Activated naive CD8-positive, alpha-beta T cell (primary cell): ENCODE data around the gene DERL2.
"Not testable (repeated sequence)": the region's sequence is repeated elsewhere in the genome, so short reads cannot be mapped to it uniquely, and the experiment has no call there.

ENCODE experiments used
- H3K27ac Mint-ChIP-seq: one replicate; pipeline ENCODE4 v1.8.0; 2021; ENCODE audit warnings: mixed read lengths
- H3K27me3 Mint-ChIP-seq: one replicate; pipeline ENCODE4 v1.8.0; 2021; ENCODE audit warnings: mixed read lengths
- H3K36me3 Mint-ChIP-seq: one replicate; pipeline ENCODE4 v1.8.0; 2021; ENCODE audit warnings: mixed read lengths
- H3K4me1 Mint-ChIP-seq: one replicate; pipeline ENCODE4 v1.8.0; 2021; ENCODE audit warnings: low read depth, mixed read lengths
- H3K4me3 Mint-ChIP-seq: one replicate; pipeline ENCODE4 v1.8.0; 2021; ENCODE audit warnings: mild to moderate bottlenecking, mixed read lengths
- H3K9me3 Mint-ChIP-seq: one replicate; pipeline ENCODE4 v1.8.0; 2021; ENCODE audit warnings: low read depth, mixed read lengths

The DERL2 gene

GRCh38 chr17:5480962-5481361 lies 5.0 kb downstream of the DERL2 start:
- Mint-ChIP-seq H3K4me3 (no peak overlapping the region), H3K36me3 (peaks cover 8% of the 10 kb centered on the region), H3K27me3 (no peaks in the 10 kb centered on the region), H3K9me3 (no peaks in the 10 kb centered on the region), H3K4me1 (peaks cover 59% of the 10 kb centered on the region), H3K27ac (no peak overlapping the region)

- Mint-ChIP-seq H3K9me3 (no peaks in the 10 kb centered on the region), H3K27me3 (no peaks in the 10 kb centered on the region), H3K36me3 (peaks cover 6% of the 10 kb centered on the region), H3K27ac (no peak overlapping the region), H3K4me1 (peaks cover 43% of the 10 kb centered on the region), H3K4me3 (no peak overlapping the region)
These were observed 7.0 kb downstream of the DERL2 start for GRCh38 chr17:5478992-5479391.

- H3K27ac Mint-ChIP-seq, result peak overlapping the region; percentile 46
- H3K9me3 Mint-ChIP-seq, result no peaks in the 10 kb centered on the region
- H3K27me3 Mint-ChIP-seq, result no peaks in the 10 kb centered on the region
- peaks cover 7% of the 10 kb centered on the region for H3K36me3 Mint-ChIP-seq
- H3K4me1 Mint-ChIP-seq, result peaks cover 20% of the 10 kb centered on the region
- H3K4me3 Mint-ChIP-seq, result no peak overlapping the region
These were observed 12.1 kb downstream of the DERL2 start for GRCh38 chr17:5473906-5474305.

GRCh38 chr17:5472511-5472910 lies 13.5 kb downstream of the DERL2 start:
- Mint-ChIP-seq H3K4me3 (no peak overlapping the region), H3K4me1 (peaks cover 20% of the 10 kb centered on the region), H3K27me3 (no peaks in the 10 kb centered on the region), H3K9me3 (no peaks in the 10 kb centered on the region), H3K27ac (no peak overlapping the region), H3K36me3 (peaks cover 13% of the 10 kb centered on the region)

DNA sequence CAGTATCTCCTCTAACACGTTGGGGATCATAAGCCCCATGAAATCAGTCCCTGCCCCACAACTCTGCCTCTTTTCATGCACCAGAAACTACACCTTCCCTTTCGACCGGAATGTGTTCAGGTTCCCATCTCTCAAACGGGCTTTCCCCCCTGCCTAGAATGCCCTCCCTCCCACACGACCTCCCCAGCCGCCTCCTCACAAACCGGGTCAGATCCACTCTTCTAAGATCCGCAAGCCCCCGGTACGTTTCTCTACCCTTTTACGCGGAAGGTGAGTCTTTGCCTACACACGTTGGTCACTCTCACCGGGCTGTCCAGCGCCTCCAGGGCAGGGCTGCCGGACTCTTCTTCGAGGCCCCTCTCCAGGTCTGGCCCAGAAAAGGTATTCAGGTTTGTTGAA lies 17.9 kb downstream of the DERL2 start:
- Mint-ChIP-seq H3K27me3 (no peaks in the 10 kb centered on the region), H3K27ac (peak overlapping the region; percentile 88), H3K4me1 (peaks cover 44% of the 10 kb centered on the region), H3K36me3 (peaks cover 7% of the 10 kb centered on the region), H3K9me3 (no peaks in the 10 kb centered on the region), H3K4me3 (peak overlapping the region; percentile 98)

DNA sequence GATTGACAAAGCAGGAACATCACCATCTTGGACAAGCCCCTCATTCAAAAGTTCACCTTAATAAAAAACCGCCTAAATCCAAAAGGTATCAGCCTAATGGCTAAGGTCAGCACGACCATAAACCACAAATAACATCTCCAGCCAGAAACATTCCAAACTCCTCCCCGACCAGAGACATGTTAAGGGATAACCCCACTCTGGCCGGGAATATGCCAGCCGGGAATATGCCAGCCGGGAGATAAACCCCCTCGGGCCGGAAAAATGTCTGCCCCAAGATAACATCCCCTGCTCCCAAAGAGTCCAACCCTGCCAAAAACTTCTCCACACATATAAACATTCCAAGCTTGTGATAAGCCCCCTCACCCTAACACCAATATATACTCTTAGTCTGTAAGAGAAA lies 18.6 kb downstream of the DERL2 start:
- Mint-ChIP-seq H3K36me3 (peaks cover 7% of the 10 kb centered on the region), H3K4me1 (peaks cover 45% of the 10 kb centered on the region), H3K4me3 (peak overlapping the region; percentile 98), H3K9me3 (no peaks in the 10 kb centered on the region), H3K27ac (peak overlapping the region; percentile 88), H3K27me3 (no peaks in the 10 kb centered on the region)

DNA sequence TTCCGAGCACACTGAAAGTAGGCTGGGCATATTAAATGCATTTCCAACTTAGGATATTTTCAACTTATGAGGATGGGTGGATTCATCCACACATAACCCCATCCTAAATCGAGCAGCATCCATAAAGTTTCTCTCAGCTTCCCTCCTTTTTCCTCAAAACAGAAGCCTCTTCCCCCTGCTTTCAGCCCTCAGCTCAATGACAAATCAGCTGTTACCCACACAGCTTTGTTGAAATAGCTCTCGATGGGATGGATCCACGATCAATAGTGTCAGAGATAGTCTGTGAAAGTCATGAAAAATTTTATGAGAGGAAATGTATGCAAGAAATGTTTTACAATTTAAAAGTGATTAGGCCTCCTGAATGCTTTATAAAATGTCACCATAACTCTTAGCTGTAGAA lies 19.7 kb downstream of the DERL2 start:
- Mint-ChIP-seq H3K27me3 (no peaks in the 10 kb centered on the region), H3K9me3 (no peaks in the 10 kb centered on the region), H3K4me3 (peak overlapping the region; percentile 98), H3K4me1 (peaks cover 45% of the 10 kb centered on the region), H3K36me3 (peaks cover 9% of the 10 kb centered on the region), H3K27ac (no peak overlapping the region)

DNA sequence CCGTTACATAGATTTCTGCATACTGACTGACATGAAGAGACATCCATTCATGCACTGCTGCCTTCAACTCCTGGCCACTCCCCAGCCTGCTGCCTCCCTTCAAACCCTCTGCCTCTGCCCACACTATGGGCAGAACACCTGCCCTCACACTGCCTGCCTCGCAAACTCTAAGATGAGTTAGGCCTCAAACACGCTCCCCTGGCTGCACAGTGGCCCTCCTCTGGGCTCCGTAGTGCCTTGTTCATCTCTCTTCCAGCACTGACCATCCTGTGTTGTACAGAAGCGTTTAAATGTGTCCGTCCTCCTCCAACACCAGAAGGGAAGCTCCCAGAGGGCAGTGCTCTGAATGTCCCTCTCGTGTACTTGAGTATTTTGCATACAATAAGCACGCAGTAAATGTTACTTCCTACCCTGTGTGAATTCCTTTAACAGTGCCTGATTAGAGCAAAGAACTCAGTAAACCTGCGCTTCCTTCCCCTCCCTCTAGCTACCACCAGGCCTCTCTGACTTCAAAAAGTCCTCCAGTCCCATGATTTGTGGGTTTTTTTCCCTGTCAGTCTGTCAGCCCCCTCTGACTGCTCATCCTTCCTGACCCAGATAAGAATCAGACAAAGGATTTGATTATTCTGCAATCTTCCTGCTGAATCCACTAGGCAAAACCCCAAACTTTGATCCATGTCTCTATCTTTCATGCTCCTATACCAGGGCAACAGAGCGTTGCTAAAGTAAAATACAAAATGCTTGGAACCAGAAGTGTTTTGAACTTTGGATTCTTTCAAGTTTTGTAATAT lies 21.1 kb downstream of the DERL2 start:
- Mint-ChIP-seq H3K4me3 (no peak overlapping the region), H3K36me3 (peaks cover 9% of the 10 kb centered on the region), H3K9me3 (no peaks in the 10 kb centered on the region), H3K27ac (no peak overlapping the region), H3K27me3 (no peaks in the 10 kb centered on the region), H3K4me1 (peaks cover 43% of the 10 kb centered on the region)

GRCh38 chr17:5446786-5447185 lies 39.2 kb downstream of the DERL2 start:
- Mint-ChIP-seq H3K9me3 (no peaks in the 10 kb centered on the region), H3K4me3 (no peak overlapping the region), H3K36me3 (peaks cover 9% of the 10 kb centered on the region), H3K27ac (no peak overlapping the region), H3K4me1 (no peaks in the 10 kb centered on the region), H3K27me3 (no peaks in the 10 kb centered on the region)

GRCh38 chr17:5444209-5444608 lies 41.8 kb downstream of the DERL2 start:
- Mint-ChIP-seq H3K36me3 (peaks cover 5% of the 10 kb centered on the region), H3K4me3 (no peak overlapping the region), H3K4me1 (peaks cover 11% of the 10 kb centered on the region), H3K9me3 (no peaks in the 10 kb centered on the region), H3K27ac (no peak overlapping the region), H3K27me3 (no peaks in the 10 kb centered on the region)

DNA sequence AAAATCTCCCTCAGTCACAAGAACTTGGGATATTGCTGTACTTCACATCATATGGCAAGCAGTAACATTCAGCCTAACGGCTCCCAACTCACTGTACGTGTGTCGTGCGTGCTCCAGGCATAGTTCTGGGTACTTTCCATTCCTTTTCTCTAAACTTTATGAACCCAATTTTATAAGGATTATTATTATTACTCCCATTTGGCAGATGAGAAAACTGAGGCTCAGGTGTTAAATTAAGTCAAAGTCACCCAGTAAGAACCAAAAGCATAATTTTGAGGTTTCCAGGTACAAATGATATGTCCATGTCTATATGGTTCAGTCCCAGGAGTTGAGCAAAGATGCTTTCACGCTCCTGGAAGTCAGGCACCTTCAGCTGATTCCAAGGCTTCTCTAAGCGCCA lies 42.2 kb downstream of the DERL2 start:
- no peak overlapping the region for H3K27ac Mint-ChIP-seq

DNA sequence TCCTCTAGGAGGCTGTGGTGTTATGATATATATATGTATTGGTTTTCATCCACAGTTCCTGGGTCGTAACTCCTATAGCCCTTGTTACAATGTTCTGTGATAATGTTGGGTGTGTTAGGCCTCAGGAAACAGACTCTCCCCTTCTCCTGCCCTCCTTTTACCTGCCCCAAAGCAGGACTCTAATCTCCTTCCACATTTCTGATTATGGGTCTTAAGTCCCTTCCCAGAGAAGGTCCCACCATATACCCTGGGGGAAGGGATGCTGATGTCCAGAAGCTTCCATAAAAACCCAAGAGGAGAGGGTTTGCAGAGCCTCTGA lies 46.6 kb downstream of the DERL2 start:
- Mint-ChIP-seq H3K27ac (peak overlapping the region; percentile 87), H3K4me3 (peak overlapping the region; percentile 95), H3K9me3 (no peaks in the 10 kb centered on the region), H3K4me1 (peaks cover 42% of the 10 kb centered on the region), H3K36me3 (peaks cover 12% of the 10 kb centered on the region), H3K27me3 (no peaks in the 10 kb centered on the region)

More for the DNA sequence above, 42.2 kb downstream of the DERL2 start:
- H3K4me3 Mint-ChIP-seq, result no peak overlapping the region
- H3K27me3 Mint-ChIP-seq, result no peaks in the 10 kb centered on the region
- peaks cover 5% of the 10 kb centered on the region for H3K36me3 Mint-ChIP-seq
- H3K4me1 Mint-ChIP-seq, result peaks cover 12% of the 10 kb centered on the region
- no peaks in the 10 kb centered on the region for H3K9me3 Mint-ChIP-seq

GRCh38 chr17:5438716-5439445 lies 47.1 kb downstream of the DERL2 start, which contains the start of gene C1QBP:
Gene C1QBP, minus strand, starts transcription at chr17:5439155. Its CDS starts 82 bp downstream, at chr17:5439073.
- peak within 1 kb of the TSS; percentile 95 for H3K4me3 Mint-ChIP-seq

DNA sequence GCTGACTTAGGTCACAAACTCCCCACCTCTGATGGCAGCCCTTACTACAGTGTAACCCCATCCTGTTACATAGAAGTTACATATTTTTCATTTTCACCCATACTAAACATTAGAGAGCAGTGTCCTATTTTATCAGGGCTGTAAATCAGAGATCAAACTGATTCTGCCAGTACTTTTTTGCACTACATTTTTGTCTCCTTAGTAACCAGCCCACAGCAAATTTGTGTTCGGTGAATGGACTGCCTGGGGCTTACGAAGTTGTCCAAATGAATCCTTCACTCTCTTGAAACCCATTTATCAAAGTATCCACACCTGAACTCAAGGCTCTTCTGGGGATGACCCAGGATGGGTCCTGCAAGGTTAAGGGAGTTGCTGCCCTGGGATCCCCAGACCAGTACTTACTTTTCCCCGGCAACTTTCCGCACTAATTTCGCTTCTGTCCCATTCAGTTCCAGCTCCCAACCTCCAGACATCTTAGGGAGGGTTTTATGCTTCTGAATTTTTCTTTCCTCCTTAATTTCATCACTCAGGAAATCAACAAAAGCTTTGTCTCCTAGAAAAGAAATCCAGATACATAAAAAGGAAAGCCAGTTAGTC lies 48.2 kb downstream of the DERL2 start:
- peaks cover 46% of the 10 kb centered on the region for H3K4me1 Mint-ChIP-seq
- H3K36me3 Mint-ChIP-seq, result peaks cover 16% of the 10 kb centered on the region
- H3K9me3 Mint-ChIP-seq, result no peaks in the 10 kb centered on the region

More at GRCh38 chr17:5438716-5439445, 47.1 kb downstream of the DERL2 start, which contains the start of gene C1QBP:
- Mint-ChIP-seq H3K27me3 (no peaks in the 10 kb centered on the region), H3K4me1 (peaks cover 43% of the 10 kb centered on the region), H3K36me3 (peaks cover 12% of the 10 kb centered on the region), H3K27ac (peak within 1 kb of the TSS; percentile 93), H3K9me3 (no peaks in the 10 kb centered on the region)

DNA sequence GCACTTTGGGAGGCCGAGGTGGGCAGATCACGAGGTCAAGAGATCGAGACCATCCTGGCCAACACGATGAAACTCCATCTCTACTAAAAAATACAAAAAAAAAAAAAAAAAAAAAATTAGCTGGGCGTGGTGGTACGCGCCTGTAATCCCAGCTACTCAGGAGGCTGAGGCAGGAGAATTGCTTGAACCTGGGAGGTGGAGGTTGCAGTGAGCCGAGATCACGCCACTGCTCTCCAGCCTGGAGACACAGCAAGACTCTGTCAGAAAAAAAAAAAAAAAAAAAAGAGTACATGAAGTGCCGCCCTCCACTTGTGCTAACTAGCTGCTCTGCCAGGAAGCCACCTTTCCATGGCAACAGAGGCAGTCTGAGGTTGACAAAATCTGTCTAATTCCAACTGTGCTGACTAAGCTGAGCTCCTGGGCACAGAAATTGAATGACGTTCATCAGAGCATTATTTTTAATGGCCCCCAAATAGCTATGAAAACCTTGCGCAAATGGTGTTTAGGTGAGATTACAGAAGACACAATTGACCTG lies 50.1 kb downstream of the DERL2 start:
- Mint-ChIP-seq H3K27ac (peak overlapping the region; percentile 93), H3K4me3 (peak overlapping the region; percentile 95), H3K36me3 (peaks cover 16% of the 10 kb centered on the region), H3K4me1 (peaks cover 46% of the 10 kb centered on the region)
- H3K27me3 Mint-ChIP-seq, H3K9me3 Mint-ChIP-seq: not testable (repeated sequence)

More for the DNA sequence above, 48.2 kb downstream of the DERL2 start:
- Mint-ChIP-seq H3K27me3 (no peaks in the 10 kb centered on the region), H3K4me3 (peak overlapping the region; percentile 95), H3K27ac (peak overlapping the region; percentile 93)
